ENCODE measurements around the gene STC2. TPM values are rescaled to one million over a fixed set of nuclear protein-coding genes. Genes with fewer than 3 reads are reported as not detected.

The STC2 gene
- total RNA-seq, 3 donors from 2014 or later: 12.8 to 502 (median 347) TPM

DNA sequence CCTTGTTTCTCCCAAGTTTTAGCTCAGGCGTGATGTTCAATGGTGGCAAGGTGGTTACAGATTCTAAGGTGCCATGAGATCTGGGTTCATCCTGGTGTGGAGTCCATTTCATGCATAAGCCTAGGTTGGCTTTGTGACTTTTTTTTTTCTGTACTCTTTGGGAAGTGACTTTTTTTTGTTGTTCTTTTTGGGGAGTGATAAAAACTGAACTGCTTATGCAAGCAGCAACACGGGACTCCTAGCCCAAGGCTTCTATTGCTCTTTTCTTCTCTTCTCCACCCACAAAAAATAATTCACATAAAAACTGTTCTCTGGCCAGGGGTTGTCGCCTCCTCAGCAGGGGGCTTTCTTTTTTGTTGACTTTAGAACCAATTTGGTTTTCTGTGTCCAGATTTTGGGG lies 15.4 kb downstream of the STC2 start:
- intact Hi-C loops (cut with DNase I; ENCODE audit: low total_unique reads): no loop called here
- Histone ChIP-seq H3K27me3 (no peaks in the 10 kb centered on the region), H3K4me3 (no peak overlapping the region), H3K4me1 (no peaks in the 10 kb centered on the region), H3K9me3 (peaks cover 0 to 2% of the 10 kb centered on the region in 2 donors), H3K27ac (no peak overlapping the region), H3K36me3 (no peaks in the 10 kb centered on the region)
- no peak for DNase-seq (ENCODE audit: low spot score in 2 of 2)
- TF ChIP-seq, protein P1, sequence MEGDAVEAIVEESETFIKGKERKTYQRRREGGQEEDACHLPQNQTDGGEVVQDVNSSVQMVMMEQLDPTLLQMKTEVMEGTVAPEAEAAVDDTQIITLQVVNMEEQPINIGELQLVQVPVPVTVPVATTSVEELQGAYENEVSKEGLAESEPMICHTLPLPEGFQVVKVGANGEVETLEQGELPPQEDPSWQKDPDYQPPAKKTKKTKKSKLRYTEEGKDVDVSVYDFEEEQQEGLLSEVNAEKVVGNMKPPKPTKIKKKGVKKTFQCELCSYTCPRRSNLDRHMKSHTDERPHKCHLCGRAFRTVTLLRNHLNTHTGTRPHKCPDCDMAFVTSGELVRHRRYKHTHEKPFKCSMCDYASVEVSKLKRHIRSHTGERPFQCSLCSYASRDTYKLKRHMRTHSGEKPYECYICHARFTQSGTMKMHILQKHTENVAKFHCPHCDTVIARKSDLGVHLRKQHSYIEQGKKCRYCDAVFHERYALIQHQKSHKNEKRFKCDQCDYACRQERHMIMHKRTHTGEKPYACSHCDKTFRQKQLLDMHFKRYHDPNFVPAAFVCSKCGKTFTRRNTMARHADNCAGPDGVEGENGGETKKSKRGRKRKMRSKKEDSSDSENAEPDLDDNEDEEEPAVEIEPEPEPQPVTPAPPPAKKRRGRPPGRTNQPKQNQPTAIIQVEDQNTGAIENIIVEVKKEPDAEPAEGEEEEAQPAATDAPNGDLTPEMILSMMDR (IDR thresholded peaks at IDR 0.05): no peak
- no peak for TF ChIP-seq POLR2A (IDR thresholded peaks at IDR 0.05)
- TF ChIP-seq POLR2AphosphoS5 (IDR thresholded peaks at IDR 0.05): no peak

DNA sequence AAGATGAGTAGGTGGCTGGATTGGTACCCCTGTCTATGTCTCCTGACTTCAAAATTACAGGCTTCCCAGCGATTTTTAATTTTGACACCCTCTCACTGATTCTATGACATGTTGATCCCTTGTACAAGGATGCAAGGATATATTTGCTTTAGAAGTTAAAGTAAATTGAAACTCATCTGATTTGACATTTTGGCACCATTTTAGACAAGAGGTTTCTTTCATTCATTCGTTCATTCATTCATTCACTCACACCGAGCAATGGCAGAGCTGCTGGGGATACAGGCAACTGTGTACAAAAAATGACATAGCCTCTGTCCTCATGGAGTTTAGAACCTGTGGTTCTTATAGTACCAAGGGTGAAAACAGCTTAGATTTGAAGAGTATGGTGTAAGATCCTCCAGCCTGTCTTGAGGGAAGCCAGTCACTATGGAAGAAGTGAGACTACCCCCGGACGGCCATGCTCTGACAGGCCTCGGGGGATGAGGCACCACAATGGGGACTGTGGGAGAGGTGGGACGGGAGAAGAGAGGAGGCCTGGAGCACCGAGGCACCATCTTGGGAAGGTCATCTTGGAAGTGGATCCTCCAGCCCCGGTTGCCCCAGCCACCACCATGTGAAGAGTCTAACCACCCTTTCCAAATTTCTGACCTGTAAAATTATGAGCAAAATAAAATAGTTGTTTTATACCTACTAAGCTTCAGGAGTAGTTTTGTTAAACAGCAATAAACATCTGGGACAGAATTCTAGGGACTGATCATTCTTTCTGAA lies 16.2 kb downstream of the STC2 start:
- Histone ChIP-seq H3K27ac (no peak overlapping the region), H3K4me3 (no peak overlapping the region)
- intact Hi-C loops (cut with DNase I; ENCODE audit: low total_unique reads): no loop called here

DNA sequence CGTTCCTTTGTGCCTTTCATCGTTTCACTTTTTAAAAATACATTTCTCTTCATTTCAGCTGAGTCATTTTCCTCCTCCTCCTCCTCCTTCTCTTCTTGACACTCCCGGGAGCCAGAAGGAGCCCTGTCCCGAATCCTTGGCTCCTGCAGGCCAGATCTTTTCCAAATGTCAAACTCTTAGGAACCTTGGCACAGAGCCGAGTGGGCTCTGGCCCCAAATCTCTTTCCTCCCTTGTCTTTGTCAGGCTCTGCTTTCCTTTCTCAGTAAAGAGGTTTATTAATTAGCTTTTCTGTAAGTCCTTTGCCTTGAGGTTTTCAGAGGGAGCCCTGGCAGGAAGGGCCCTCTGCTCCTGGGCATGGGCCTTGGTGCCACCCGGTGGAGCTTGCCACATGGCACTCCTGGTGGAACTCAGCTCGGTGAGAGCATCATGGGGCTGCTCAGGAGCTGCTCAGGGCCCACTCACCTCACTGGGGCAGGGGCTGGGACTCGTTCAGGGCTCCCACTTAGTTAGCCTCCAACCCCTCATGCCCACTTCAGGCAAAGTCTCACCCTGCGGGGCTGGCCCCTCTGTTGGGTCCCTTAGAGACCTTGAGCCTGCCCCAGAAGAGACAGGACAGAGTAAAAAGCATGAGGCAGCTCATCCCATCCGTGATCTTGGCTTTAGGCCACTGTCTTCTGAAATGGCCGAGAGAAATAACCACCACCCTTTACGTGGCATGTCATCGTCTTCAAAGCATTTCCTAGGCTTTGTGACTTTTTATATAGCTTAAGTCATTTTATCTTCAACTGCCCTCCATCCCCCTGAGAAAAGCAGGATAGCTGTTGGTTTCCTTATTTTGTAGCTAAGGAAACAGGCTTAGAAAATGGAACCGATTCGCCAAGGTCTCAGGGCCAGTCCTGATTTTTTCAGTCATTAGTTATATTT lies 17.1 kb downstream of the STC2 start:
- intact Hi-C loops (cut with DNase I; ENCODE audit: low total_unique reads): no loop called here
- no peak for DNase-seq (ENCODE audit: low spot score in 2 of 2)
- Histone ChIP-seq H3K4me1 (no peaks in the 10 kb centered on the region), H3K27me3 (no peaks in the 10 kb centered on the region), H3K4me3 (no peak overlapping the region), H3K9me3 (peaks cover 0 to 5% of the 10 kb centered on the region in 2 donors), H3K27ac (peak overlapping the region; percentile 68 to 72), H3K36me3 (no peaks in the 10 kb centered on the region)
- TF ChIP-seq POLR2A (IDR thresholded peaks at IDR 0.05) (no peak), POLR2AphosphoS5 (IDR thresholded peaks at IDR 0.05) (peak in 1 of 3 donors; percentile 38)

More for the DNA sequence above, 16.2 kb downstream of the STC2 start:
- Histone ChIP-seq H3K9me3 (peaks cover 0 to 5% of the 10 kb centered on the region in 2 donors), H3K36me3 (no peaks in the 10 kb centered on the region), H3K27me3 (no peaks in the 10 kb centered on the region), H3K4me1 (no peaks in the 10 kb centered on the region)
- DNase-seq (ENCODE audit: low spot score in 2 of 2): no peak
- TF ChIP-seq POLR2A (IDR thresholded peaks at IDR 0.05): no peak
- TF ChIP-seq, protein P1 (IDR thresholded peaks at IDR 0.05): no peak
- TF ChIP-seq POLR2AphosphoS5 (IDR thresholded peaks at IDR 0.05): no peak

DNA sequence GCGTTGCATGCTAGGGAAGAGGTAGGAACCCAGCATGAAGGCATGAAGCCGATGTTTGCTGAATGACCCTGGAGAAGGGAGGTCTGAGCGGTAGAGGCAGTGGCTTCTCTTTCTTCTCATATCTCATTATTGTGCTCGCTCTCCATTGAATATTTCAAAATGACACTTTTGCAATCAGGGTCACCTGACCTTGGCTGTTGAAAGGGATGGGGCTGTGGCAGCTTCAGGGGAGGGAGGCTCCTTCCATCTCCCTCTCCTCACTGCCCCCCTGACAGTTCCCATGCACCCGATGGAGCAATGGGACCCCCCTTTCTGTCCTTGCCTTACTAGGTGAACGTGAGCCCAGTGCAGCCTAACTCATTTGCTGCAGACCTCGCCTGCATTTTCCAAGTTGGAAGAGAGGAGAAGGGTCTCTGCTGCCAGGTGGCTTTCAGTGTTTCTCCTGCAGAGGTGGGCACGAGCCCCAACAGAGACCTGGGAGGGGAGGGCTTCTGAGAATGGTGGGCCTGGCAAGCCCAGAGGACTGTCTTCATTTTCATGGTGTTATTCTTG lies 17.9 kb downstream of the STC2 start:
- peak overlapping the region; percentile 68 to 72 for H3K27ac ChIP-seq
- no peak for DNase-seq (ENCODE audit: low spot score in 2 of 2)
- H3K4me1 ChIP-seq: no peaks in the 10 kb centered on the region
- H3K27me3 ChIP-seq: no peaks in the 10 kb centered on the region
- peaks cover 0 to 5% of the 10 kb centered on the region in 2 donors for H3K9me3 ChIP-seq
- no peaks in the 10 kb centered on the region for H3K36me3 ChIP-seq
- TF ChIP-seq POLR2AphosphoS5 (IDR thresholded peaks at IDR 0.05): no peak
- no peak for TF ChIP-seq POLR2A (IDR thresholded peaks at IDR 0.05)
- TF ChIP-seq, protein P1 (IDR thresholded peaks at IDR 0.05): no peak
- intact Hi-C loops (cut with DNase I; ENCODE audit: low total_unique reads): no loop called here
- no peak overlapping the region for H3K4me3 ChIP-seq

DNA sequence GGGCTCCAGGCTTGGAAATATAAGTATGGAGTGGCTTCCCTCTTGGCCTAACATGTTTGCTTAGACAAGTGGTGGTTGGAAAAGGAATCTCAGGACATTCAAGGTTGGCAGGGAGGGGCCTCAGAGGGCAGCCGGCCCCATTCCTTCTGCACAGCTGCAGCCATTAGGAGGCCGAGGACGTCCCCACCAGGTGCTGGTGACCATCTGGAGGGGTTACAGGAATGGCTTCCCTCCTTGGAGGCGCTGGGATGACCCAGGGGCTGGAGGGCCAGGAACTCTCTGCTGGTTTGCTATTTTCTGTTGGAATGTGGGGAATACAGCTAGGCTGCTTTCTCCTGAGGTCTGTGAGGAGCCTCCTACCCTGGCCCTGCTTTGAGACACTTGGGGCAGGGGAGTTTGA lies 18.5 kb downstream of the STC2 start:
- intact Hi-C loops (cut with DNase I; ENCODE audit: low total_unique reads): no loop called here
- no peaks in the 10 kb centered on the region for H3K4me1 ChIP-seq
- peaks cover 0 to 5% of the 10 kb centered on the region in 2 donors for H3K9me3 ChIP-seq
- H3K27me3 ChIP-seq: no peaks in the 10 kb centered on the region
- DNase-seq (ENCODE audit: low spot score in 2 of 2): no peak
- TF ChIP-seq POLR2AphosphoS5 (IDR thresholded peaks at IDR 0.05): no peak
- no peak overlapping the region for H3K4me3 ChIP-seq
- no peak overlapping the region for H3K27ac ChIP-seq
- H3K36me3 ChIP-seq: no peaks in the 10 kb centered on the region
